Measurements from ENCODE around the gene TMEM229B.
A peak's percentile ranks its signal among the peaks of the same experiment; 100 is the strongest.

The TMEM229B gene

GRCh38 chr14:67429510-67430205 is 58.9 kb downstream of the TMEM229B start:
- Histone ChIP-seq H3K36me3 (replicated peaks; ENCODE audit: low read depth, low read length) (no peaks in the 10 kb centered on the region), H3K4me1 (ENCODE audit: low read length) (peaks cover 6% of the 10 kb centered on the region), H3K79me2 (ENCODE audit: low read length) (no peaks in the 10 kb centered on the region), H3K9me3 (ENCODE audit: insufficient read depth, low read length) (no peaks in the 10 kb centered on the region), H3K4me3 (ENCODE audit: low read length) (no peak overlapping the region), H3K27ac (ENCODE audit: low read length) (no peak overlapping the region), H3K4me2 (ENCODE audit: low read length) (no peak overlapping the region), H4K20me1 (ENCODE audit: insufficient read depth, low read length) (no peaks in the 10 kb centered on the region), H3K9ac (ENCODE audit: low read length) (no peak overlapping the region), H3K27me3 (ENCODE audit: low read depth, low read length) (peaks cover 64% of the 10 kb centered on the region), H2AFZ (ENCODE audit: low read depth, low read length) (no peak overlapping the region)
- TF ChIP-seq EZH2phosphoT487 (IDR thresholded peaks at IDR 0.05; ENCODE audit: low read depth) (no peak), CTCF (IDR thresholded peaks at IDR 0.05; ENCODE audit: low read depth, low read length) (no peak)

- Histone ChIP-seq H3K79me2 (ENCODE audit: low read length) (no peaks in the 10 kb centered on the region), H3K4me1 (ENCODE audit: low read length) (no peaks in the 10 kb centered on the region), H3K36me3 (replicated peaks; ENCODE audit: low read depth, low read length) (no peaks in the 10 kb centered on the region), H3K4me2 (ENCODE audit: low read length) (no peak overlapping the region), H2AFZ (ENCODE audit: low read depth, low read length) (no peak overlapping the region), H4K20me1 (ENCODE audit: insufficient read depth, low read length) (no peaks in the 10 kb centered on the region), H3K4me3 (ENCODE audit: low read length) (no peak overlapping the region), H3K9ac (ENCODE audit: low read length) (no peak overlapping the region), H3K9me3 (ENCODE audit: insufficient read depth, low read length) (no peaks in the 10 kb centered on the region), H3K27me3 (ENCODE audit: low read depth, low read length) (peaks cover 62% of the 10 kb centered on the region), H3K27ac (ENCODE audit: low read length) (no peak overlapping the region)
- TF ChIP-seq EZH2phosphoT487 (IDR thresholded peaks at IDR 0.05; ENCODE audit: low read depth) (no peak), CTCF (IDR thresholded peaks at IDR 0.05; ENCODE audit: low read depth, low read length) (no peak)
Measured at GRCh38 chr14:67428501-67429031, 60.0 kb downstream of the TMEM229B start.

DNA sequence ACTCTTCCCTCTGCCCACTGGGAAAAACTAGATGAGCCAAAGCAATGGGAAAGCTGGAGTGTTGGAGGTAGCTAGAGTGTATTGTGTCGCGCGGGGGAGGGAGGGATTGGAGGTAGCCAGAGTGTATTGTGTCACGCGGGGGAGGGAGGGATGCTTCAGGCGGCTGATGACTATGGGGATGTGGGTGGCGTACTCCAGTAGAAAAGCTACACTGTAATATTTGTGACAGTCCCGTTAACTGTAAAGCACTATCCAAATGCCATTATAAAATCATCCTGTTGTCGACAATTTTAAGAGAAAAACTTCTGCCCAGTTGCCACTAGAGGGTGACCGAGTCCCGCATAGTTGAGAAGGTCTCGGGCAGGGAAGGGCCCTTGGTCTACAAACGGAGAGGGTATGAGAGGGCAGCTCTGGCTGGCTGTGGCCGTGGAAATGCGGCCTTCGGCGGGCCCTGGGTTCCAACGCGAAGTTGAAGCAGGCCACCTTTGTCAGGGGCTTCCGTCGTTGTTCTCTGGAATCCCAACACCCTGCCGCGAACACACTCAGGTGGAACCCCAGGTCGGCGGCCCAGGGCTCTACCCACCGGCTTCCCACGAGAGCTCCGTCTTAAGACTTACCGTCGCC is 61.4 kb downstream of the TMEM229B start:
- peaks cover 53% of the 10 kb centered on the region for H3K27me3 ChIP-seq (ENCODE audit: low read depth, low read length)
- TF ChIP-seq CTCF (IDR thresholded peaks at IDR 0.05; ENCODE audit: low read depth, low read length) (peak; percentile 86), EZH2phosphoT487 (IDR thresholded peaks at IDR 0.05; ENCODE audit: low read depth) (no peak)
- H3K36me3 ChIP-seq (replicated peaks; ENCODE audit: low read depth, low read length), result no peaks in the 10 kb centered on the region
- no peak overlapping the region for H2AFZ ChIP-seq (ENCODE audit: low read depth, low read length)
- no peaks in the 10 kb centered on the region for H3K9me3 ChIP-seq (ENCODE audit: insufficient read depth, low read length)
- H3K4me3 ChIP-seq (ENCODE audit: low read length), result no peak overlapping the region
- H3K27ac ChIP-seq (ENCODE audit: low read length), result no peak overlapping the region
- no peaks in the 10 kb centered on the region for H3K4me1 ChIP-seq (ENCODE audit: low read length)
- peak overlapping the region; percentile 30 for H3K4me2 ChIP-seq (ENCODE audit: low read length)
- H3K9ac ChIP-seq (ENCODE audit: low read length), result no peak overlapping the region
- no peaks in the 10 kb centered on the region for H3K79me2 ChIP-seq (ENCODE audit: low read length)
- H4K20me1 ChIP-seq (ENCODE audit: insufficient read depth, low read length), result no peaks in the 10 kb centered on the region

DNA sequence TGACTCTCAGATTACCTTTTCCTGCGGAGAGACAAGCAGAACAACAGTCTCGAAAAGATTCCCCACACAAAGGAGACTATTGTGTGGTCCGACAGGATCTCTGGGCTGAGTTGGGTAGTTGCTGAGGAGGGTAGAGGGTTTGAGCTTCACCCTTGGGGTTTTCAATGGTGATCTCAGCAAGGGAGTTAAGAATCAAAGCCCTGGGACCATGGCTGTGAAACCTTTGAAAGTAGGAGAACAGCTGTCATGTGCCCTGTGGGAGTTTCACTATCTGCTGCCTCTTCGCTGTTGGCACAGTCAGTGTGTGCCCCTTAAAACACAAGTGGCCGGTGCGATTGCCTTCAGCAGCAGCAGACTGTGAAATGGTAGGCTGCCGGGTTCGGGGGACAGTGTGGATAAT is 62.4 kb downstream of the TMEM229B start:
- H3K27me3 ChIP-seq (ENCODE audit: low read depth, low read length), result peaks cover 46% of the 10 kb centered on the region
- H3K9ac ChIP-seq (ENCODE audit: low read length), result no peak overlapping the region
- TF ChIP-seq EZH2phosphoT487 (IDR thresholded peaks at IDR 0.05; ENCODE audit: low read depth) (no peak), CTCF (IDR thresholded peaks at IDR 0.05; ENCODE audit: low read depth, low read length) (no peak)
- H4K20me1 ChIP-seq (ENCODE audit: insufficient read depth, low read length), result no peaks in the 10 kb centered on the region
- no peak overlapping the region for H3K27ac ChIP-seq (ENCODE audit: low read length)
- H3K4me1 ChIP-seq (ENCODE audit: low read length), result no peaks in the 10 kb centered on the region
- no peak overlapping the region for H3K4me2 ChIP-seq (ENCODE audit: low read length)
- H3K9me3 ChIP-seq (ENCODE audit: insufficient read depth, low read length), result no peaks in the 10 kb centered on the region
- no peaks in the 10 kb centered on the region for H3K79me2 ChIP-seq (ENCODE audit: low read length)
- no peak overlapping the region for H3K4me3 ChIP-seq (ENCODE audit: low read length)
- no peak overlapping the region for H2AFZ ChIP-seq (ENCODE audit: low read depth, low read length)
- no peaks in the 10 kb centered on the region for H3K36me3 ChIP-seq (replicated peaks; ENCODE audit: low read depth, low read length)

Measured in OCI-LY3 (cell line).